Activated B cell treated with CpG ODN at 0.5 μM for 24 hours (primary cell): ENCODE measurements around the gene SEMA3C. TPM values are rescaled to one million over a fixed set of nuclear protein-coding genes. Genes with fewer than 3 reads are reported as not detected.

Experiments used
- ATAC-seq: fragments of 200-7000 bp; cut with Tn5 transposase; one replicate; pipeline ENCODE4 v1.10.0; 2021; ENCODE audit warnings: low read depth, mild to moderate bottlenecking, moderate library complexity
- CTCF ChIA-PET: fragments of 350-600 bp; sonication (Branson Sonifier 250); formaldehyde crosslinking; loops from one replicate; lab custom pipeline; 2021; ENCODE audit warnings: antibody characterized with exemption; lab: Charles Lee
- POLR2A ChIA-PET: fragments of 350-600 bp; sonication (Branson Sonifier 250); formaldehyde crosslinking; loops from one replicate; lab custom pipeline; 2021; ENCODE audit warnings: antibody characterized with exemption; lab: Charles Lee
- DNase-seq: peaks from one replicate; pipeline ENCODE4 v3.0.0; 2022
- H3K27ac Mint-ChIP-seq: one replicate; pipeline ENCODE4 v1.8.0; 2020; ENCODE audit warnings: mixed read lengths
- H3K27me3 Mint-ChIP-seq: one replicate; pipeline ENCODE4 v1.8.0; 2021; ENCODE audit warnings: mixed read lengths
- H3K36me3 Mint-ChIP-seq: one replicate; pipeline ENCODE4 v1.8.0; 2021; ENCODE audit warnings: low read depth, mixed read lengths
- H3K4me1 Mint-ChIP-seq: one replicate; pipeline ENCODE4 v1.8.0; 2021; ENCODE audit warnings: mixed read lengths
- H3K4me3 Mint-ChIP-seq: one replicate; pipeline ENCODE4 v1.8.0; 2020; ENCODE audit warnings: mild to moderate bottlenecking, mixed read lengths
- H3K9me3 Mint-ChIP-seq: one replicate; pipeline ENCODE4 v1.8.0; 2020; ENCODE audit warnings: mixed read lengths
- intact Hi-C: fragments of 100-400 bp; cut with micrococcal nuclease; formaldehyde crosslinking; loops from one replicate; pipeline ENCODE4 v1.15.1; 2024
- total RNA-seq: library from RNA; stranded (reverse); gene quantifications from 2 replicates; pipeline ENCODE4 v1.2.3, GENCODE V29; 2022
- TF ChIP-seq, protein P1 (sequence below): fragments of 200-600 bp; IDR thresholded peaks from one replicate; pipeline ENCODE4 v1.8.0; 2022; ENCODE audit warnings: antibody characterized with exemption, mild to moderate bottlenecking

SEMA3C gene
- total RNA-seq, 1 donor from 2014 or later: not detected

DNA sequence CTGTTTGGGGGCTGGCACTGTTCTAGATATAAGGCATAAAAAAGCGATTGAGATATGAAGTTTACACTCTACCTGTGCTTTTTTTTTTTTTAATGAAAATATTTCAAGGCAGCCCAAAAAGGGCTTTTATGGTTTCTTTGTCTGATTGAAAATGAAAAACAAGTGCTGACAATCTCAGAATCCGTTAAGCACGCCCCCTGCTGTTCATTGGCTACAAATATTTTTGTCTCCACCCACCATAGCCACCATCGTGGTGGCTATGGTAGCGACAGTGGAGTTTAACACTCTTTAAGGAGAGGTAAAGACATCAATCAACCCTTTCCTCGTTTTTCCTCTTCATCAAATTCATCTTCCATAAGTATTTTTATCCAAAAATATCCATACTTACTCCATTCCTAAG lies 186.2 kb downstream of the SEMA3C start:
- ChIA-PET POLR2A (no interaction called here), CTCF (no interaction called here)
- Mint-ChIP-seq H3K27ac (no peak overlapping the region), H3K36me3 (no peaks in the 10 kb centered on the region), H3K9me3 (no peaks in the 10 kb centered on the region), H3K27me3 (no peaks in the 10 kb centered on the region), H3K4me3 (no peak overlapping the region), H3K4me1 (no peaks in the 10 kb centered on the region)
- no peak for ATAC-seq
- intact Hi-C loops: no loop called here
- TF ChIP-seq, protein P1, sequence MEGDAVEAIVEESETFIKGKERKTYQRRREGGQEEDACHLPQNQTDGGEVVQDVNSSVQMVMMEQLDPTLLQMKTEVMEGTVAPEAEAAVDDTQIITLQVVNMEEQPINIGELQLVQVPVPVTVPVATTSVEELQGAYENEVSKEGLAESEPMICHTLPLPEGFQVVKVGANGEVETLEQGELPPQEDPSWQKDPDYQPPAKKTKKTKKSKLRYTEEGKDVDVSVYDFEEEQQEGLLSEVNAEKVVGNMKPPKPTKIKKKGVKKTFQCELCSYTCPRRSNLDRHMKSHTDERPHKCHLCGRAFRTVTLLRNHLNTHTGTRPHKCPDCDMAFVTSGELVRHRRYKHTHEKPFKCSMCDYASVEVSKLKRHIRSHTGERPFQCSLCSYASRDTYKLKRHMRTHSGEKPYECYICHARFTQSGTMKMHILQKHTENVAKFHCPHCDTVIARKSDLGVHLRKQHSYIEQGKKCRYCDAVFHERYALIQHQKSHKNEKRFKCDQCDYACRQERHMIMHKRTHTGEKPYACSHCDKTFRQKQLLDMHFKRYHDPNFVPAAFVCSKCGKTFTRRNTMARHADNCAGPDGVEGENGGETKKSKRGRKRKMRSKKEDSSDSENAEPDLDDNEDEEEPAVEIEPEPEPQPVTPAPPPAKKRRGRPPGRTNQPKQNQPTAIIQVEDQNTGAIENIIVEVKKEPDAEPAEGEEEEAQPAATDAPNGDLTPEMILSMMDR: no peak
- no peak for DNase-seq

DNA sequence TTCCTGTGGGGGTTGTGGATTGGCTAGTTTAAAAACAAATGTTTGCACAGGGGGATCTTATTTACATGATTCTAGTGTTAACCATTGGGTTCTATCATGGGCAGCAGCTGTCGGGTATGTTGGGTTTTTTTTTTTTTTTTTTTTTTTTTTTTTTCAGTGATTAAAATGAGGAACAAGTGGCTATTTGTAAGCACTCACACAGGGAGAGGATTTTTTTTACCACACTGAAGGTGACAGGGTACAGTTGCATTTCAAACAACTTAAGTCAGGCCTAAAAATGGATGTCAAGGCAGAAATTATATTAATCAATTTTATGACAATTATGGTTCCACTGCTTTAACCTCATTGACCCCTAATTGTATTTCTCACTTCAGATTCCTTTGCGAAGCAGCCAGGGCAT lies 187.6 kb downstream of the SEMA3C start:
- H3K27me3 Mint-ChIP-seq: no peaks in the 10 kb centered on the region
- no peak overlapping the region for H3K27ac Mint-ChIP-seq
- intact Hi-C loops: no loop called here
- ChIA-PET POLR2A (no interaction called here), CTCF (no interaction called here)
- no peaks in the 10 kb centered on the region for H3K9me3 Mint-ChIP-seq
- no peak overlapping the region for H3K4me3 Mint-ChIP-seq
- no peaks in the 10 kb centered on the region for H3K4me1 Mint-ChIP-seq
- TF ChIP-seq, protein P1: no peak
- DNase-seq (no peak), ATAC-seq (no peak)
- H3K36me3 Mint-ChIP-seq: no peaks in the 10 kb centered on the region

DNA sequence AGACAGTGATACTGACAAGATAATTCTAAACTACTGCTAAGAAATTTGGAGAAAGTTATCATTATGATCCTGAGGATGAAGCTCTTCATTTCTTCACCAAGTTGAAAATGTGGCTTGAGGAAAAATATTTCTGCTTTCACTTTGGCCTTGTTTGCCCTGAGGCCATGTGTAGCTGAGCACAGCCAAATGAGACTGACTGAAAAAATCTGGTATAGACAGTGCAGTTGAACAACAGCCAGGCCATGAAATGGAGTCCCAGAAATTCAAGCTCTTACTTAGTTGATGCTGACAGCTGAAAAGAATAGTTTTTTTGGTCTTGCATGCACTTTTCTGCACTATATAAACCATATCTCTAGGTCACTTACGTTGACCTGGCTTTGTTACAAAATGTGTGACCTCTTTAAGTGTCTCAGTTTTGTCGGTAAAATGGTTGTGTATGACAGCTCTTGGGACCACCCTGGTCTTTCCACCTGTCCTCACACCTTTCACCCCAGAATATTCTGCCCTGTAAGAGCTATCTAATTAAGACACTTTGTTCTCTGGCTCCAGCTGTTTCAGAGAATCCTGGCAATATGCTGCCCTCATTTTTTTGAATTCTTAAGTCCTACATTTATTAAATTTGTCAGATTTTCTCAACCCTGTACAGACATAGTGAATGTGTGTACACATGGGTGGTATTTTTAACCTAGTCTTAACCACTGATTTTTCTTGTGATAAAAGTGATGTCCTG lies 189.1 kb downstream of the SEMA3C start:
- no peak overlapping the region for H3K27ac Mint-ChIP-seq
- no peaks in the 10 kb centered on the region for H3K4me1 Mint-ChIP-seq
- no peaks in the 10 kb centered on the region for H3K27me3 Mint-ChIP-seq
- TF ChIP-seq, protein P1: no peak
- H3K36me3 Mint-ChIP-seq: no peaks in the 10 kb centered on the region
- POLR2A ChIA-PET: no interaction called here
- no peak for DNase-seq
- CTCF ChIA-PET: no interaction called here
- no peak overlapping the region for H3K4me3 Mint-ChIP-seq
- no peak for ATAC-seq
- H3K9me3 Mint-ChIP-seq: no peaks in the 10 kb centered on the region
- intact Hi-C loops: no loop called here

DNA sequence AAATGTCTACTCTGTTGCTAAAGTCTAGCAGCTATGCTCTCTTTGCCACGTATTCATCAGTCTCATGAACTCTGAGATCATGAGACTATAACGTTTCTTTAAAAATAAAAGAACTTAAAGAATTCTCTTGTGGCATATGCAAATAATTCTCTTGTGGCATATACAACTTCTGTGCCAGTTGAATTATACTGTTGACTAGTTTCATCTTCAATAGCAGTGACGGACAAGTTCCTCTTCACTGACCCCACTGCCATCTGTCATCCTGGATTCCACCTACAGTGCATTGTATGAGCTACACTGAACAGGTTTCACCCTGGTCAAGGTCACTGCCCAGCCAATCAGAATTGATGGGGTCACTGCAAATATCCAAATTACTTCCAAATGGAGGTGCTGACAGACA lies 192.2 kb downstream of the SEMA3C start:
- CTCF ChIA-PET: no interaction called here
- peak; percentile 54 for ATAC-seq

DNA sequence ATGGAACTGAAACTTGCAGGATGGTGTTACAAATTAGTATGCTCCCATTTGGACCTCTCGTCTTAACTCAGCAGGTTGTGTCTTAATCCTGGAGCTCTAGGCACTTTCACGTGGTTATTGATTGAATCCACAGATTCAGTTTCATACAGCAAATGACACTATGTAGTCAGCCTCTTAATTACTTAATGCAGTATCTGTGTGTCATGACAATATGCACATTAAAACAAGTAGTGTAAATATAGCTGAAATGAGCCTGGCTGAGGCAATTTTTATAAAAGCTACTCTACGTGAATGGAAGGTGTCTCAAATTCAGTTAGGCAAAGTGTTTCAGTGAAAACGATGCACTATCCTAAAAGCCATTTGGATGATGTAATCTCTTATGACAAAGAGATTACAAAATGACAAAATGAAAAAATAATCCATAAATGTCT lies 193.7 kb downstream of the SEMA3C start:
- H3K27ac Mint-ChIP-seq: no peak overlapping the region
- intact Hi-C loops: no loop called here
- ChIA-PET CTCF (no interaction called here), POLR2A (no interaction called here)
- TF ChIP-seq, protein P1: no peak
- DNase-seq (no peak), ATAC-seq (no peak)
- H3K36me3 Mint-ChIP-seq: no peaks in the 10 kb centered on the region
- no peaks in the 10 kb centered on the region for H3K27me3 Mint-ChIP-seq
- no peak overlapping the region for H3K4me3 Mint-ChIP-seq
- no peaks in the 10 kb centered on the region for H3K4me1 Mint-ChIP-seq
- no peaks in the 10 kb centered on the region for H3K9me3 Mint-ChIP-seq

More for the DNA sequence above, 192.2 kb downstream of the SEMA3C start:
- Mint-ChIP-seq H3K27ac (no peak overlapping the region), H3K9me3 (no peaks in the 10 kb centered on the region), H3K4me1 (no peaks in the 10 kb centered on the region), H3K4me3 (no peak overlapping the region), H3K36me3 (no peaks in the 10 kb centered on the region), H3K27me3 (no peaks in the 10 kb centered on the region)
- no peak for DNase-seq
- intact Hi-C loops: no loop called here
- POLR2A ChIA-PET: no interaction called here
- TF ChIP-seq, protein P1: no peak
